Skeletal muscle satellite cell (primary cell): ENCODE measurements around the gene NTN1.

Source experiments
- H3K27me3 ChIP-seq: 2 replicates; pipeline ENCODE4 v1.7.0; 2013; ENCODE audit warnings: low read length; ENCODE audit not compliant: control insufficient read depth, insufficient read depth
- H3K36me3 ChIP-seq: 2 replicates; pipeline ENCODE4 v1.7.0; 2013; ENCODE audit warnings: mild to moderate bottlenecking, control low read depth, low read length; ENCODE audit not compliant: insufficient read depth
- H3K4me1 ChIP-seq: 2 replicates; pipeline ENCODE4 v1.7.0; 2013; ENCODE audit warnings: low read length; ENCODE audit not compliant: control insufficient read depth, insufficient read depth
- H3K4me2 ChIP-seq: 2 replicates; pipeline ENCODE4 v1.7.0; 2013; ENCODE audit warnings: mild to moderate bottlenecking, low read length
- H3K4me3 ChIP-seq: 2 replicates; pipeline ENCODE4 v1.7.0; 2013; ENCODE audit warnings: low read length
- H3K9ac ChIP-seq: 2 replicates; pipeline ENCODE4 v1.7.0; 2013; ENCODE audit warnings: mild to moderate bottlenecking, low read depth, low read length, moderate library complexity
- H3K9me3 ChIP-seq: replicated peaks from 2 replicates; pipeline ENCODE4 v1.7.0; 2013; ENCODE audit warnings: mild to moderate bottlenecking, control low read depth, low read length

Gene NTN1

GRCh38 chr17:9242497-9242881, 221.2 kb downstream of the NTN1 start:
- Histone ChIP-seq H3K4me3 (no peak overlapping the region), H3K4me2 (no peak overlapping the region), H3K36me3 (no peaks in the 10 kb centered on the region), H3K4me1 (peaks cover 17% of the 10 kb centered on the region), H3K27me3 (no peaks in the 10 kb centered on the region), H3K9me3 (no peaks in the 10 kb centered on the region), H3K9ac (no peak overlapping the region)

- Histone ChIP-seq H3K4me1 (peaks cover 17% of the 10 kb centered on the region), H3K36me3 (no peaks in the 10 kb centered on the region), H3K27me3 (no peaks in the 10 kb centered on the region), H3K9me3 (no peaks in the 10 kb centered on the region), H3K4me3 (no peak overlapping the region), H3K9ac (no peak overlapping the region), H3K4me2 (no peak overlapping the region)
These were observed 221.7 kb downstream of the NTN1 start for GRCh38 chr17:9242983-9243382.

- Histone ChIP-seq H3K4me1 (peaks cover 15% of the 10 kb centered on the region), H3K4me3 (no peak overlapping the region), H3K27me3 (no peaks in the 10 kb centered on the region), H3K36me3 (no peaks in the 10 kb centered on the region), H3K4me2 (no peak overlapping the region), H3K9ac (no peak overlapping the region), H3K9me3 (no peaks in the 10 kb centered on the region)
These were observed 223.0 kb downstream of the NTN1 start for GRCh38 chr17:9244066-9245052.

DNA sequence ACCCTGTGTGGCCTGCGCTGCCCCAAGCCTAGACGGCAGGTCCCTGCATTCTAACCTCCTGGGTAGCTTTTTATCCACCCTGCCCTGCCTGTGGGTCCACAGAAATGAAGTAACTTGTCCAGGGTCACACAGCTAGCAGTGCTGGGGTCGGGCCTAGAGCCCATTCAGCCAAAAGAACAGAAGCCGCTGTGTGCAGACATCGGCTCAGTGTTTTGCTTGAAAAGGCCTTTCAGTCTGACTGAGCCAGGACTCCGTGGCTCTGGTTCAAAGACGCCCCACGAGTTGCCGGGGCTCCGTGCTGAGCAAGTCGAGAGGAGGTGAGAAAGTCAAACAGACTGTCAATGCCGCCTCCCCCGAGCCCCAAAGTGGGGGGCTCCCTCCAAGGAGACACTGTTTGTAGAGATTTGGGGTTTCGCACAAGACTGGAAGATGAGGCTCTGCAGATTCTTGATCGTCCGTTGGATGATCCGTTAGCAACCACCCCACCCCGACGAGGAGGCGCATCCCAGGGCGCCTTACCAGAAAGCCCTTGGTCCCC, 226.2 kb downstream of the NTN1 start:
- H3K4me2 ChIP-seq: no peak overlapping the region
- no peaks in the 10 kb centered on the region for H3K27me3 ChIP-seq
- no peaks in the 10 kb centered on the region for H3K4me1 ChIP-seq
- H3K9ac ChIP-seq: no peak overlapping the region
- no peaks in the 10 kb centered on the region for H3K9me3 ChIP-seq
- no peaks in the 10 kb centered on the region for H3K36me3 ChIP-seq
- H3K4me3 ChIP-seq: no peak overlapping the region

- Histone ChIP-seq H3K9me3 (no peaks in the 10 kb centered on the region), H3K36me3 (no peaks in the 10 kb centered on the region), H3K4me1 (no peaks in the 10 kb centered on the region), H3K4me2 (no peak overlapping the region), H3K27me3 (no peaks in the 10 kb centered on the region), H3K4me3 (no peak overlapping the region), H3K9ac (no peak overlapping the region)
These were observed 228.1 kb downstream of the NTN1 start for GRCh38 chr17:9249245-9249953.

- Histone ChIP-seq H3K9ac (no peak overlapping the region), H3K4me2 (no peak overlapping the region), H3K4me3 (no peak overlapping the region), H3K36me3 (no peaks in the 10 kb centered on the region), H3K27me3 (no peaks in the 10 kb centered on the region), H3K4me1 (no peaks in the 10 kb centered on the region), H3K9me3 (no peaks in the 10 kb centered on the region)
These were observed 230.0 kb downstream of the NTN1 start for GRCh38 chr17:9251273-9251672.

GRCh38 chr17:9253308-9253707, 232.0 kb downstream of the NTN1 start:
- no peak overlapping the region for H3K4me3 ChIP-seq
- H3K27me3 ChIP-seq: no peaks in the 10 kb centered on the region
- H3K9me3 ChIP-seq: no peaks in the 10 kb centered on the region
- no peaks in the 10 kb centered on the region for H3K36me3 ChIP-seq
- H3K4me2 ChIP-seq: no peak overlapping the region
- H3K9ac ChIP-seq: no peak overlapping the region
- no peaks in the 10 kb centered on the region for H3K4me1 ChIP-seq

DNA sequence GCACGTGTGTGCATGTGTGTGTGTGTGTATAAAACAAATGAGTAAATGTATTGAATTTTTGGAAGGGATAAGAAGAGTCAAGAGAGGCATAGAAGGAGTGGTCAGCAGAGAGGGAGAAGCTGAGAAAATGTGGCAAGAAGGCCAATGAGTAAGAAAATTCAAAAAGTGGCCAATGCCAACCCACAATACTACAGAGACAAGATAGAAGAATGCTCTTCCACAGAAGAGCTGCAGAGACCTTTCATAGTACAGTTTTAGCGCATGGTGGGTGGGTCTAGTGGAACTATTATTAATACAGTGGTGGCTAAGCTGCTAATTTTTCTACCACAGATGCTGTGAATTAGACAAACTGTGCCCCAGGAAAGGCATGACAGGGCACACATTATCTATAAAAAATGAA, 233.5 kb downstream of the NTN1 start:
- H3K36me3 ChIP-seq: no peaks in the 10 kb centered on the region
- H3K4me1 ChIP-seq: no peaks in the 10 kb centered on the region
- H3K27me3 ChIP-seq: no peaks in the 10 kb centered on the region
- no peak overlapping the region for H3K4me3 ChIP-seq
- no peak overlapping the region for H3K4me2 ChIP-seq
- no peak overlapping the region for H3K9ac ChIP-seq
- no peaks in the 10 kb centered on the region for H3K9me3 ChIP-seq

DNA sequence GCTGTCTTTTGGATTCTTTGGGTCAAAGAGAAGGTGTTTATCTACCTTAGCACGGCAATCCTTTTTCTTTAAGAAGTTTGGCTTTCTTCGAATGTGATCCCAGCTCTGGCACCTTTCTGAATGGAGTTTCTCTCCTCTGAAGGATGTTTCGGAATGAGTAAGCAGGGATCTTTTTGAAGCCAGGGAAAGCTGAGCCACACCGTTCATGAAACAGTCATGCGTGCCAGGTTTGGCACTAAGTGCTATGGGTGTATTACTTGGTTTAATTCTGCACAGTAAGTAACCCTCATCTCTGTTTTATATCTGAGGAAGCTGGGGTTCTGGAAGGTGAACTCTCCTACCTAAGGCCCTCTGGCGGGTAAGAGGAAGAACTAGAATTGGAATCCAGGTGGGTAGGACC, 234.5 kb downstream of the NTN1 start:
- H3K36me3 ChIP-seq: no peaks in the 10 kb centered on the region
- H3K27me3 ChIP-seq: no peaks in the 10 kb centered on the region
- no peaks in the 10 kb centered on the region for H3K4me1 ChIP-seq
- H3K4me2 ChIP-seq: no peak overlapping the region
- no peak overlapping the region for H3K4me3 ChIP-seq
- H3K9ac ChIP-seq: no peak overlapping the region
- no peaks in the 10 kb centered on the region for H3K9me3 ChIP-seq

DNA sequence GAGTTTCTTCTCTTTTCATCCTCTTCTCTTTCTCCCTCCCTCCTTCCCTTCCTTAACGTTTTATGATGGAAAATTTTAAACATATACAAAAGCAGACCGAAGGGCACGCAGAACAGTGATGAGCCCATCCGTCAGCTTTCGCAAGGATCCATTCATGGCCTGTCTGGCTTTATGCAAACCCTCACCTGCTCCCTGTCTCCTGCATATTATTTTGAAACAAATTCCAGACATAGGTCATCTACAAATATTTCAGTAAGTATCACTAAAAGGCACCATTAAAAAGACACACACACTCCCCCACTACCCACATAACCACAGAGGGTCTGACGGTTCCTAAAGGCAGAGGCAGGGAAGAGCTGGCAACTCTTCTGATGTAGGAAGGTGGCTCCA, 235.0 kb downstream of the NTN1 start:
- H3K4me1 ChIP-seq: no peaks in the 10 kb centered on the region
- H3K27me3 ChIP-seq: no peaks in the 10 kb centered on the region
- H3K9ac ChIP-seq: no peak overlapping the region
- no peaks in the 10 kb centered on the region for H3K9me3 ChIP-seq
- no peaks in the 10 kb centered on the region for H3K36me3 ChIP-seq
- H3K4me2 ChIP-seq: no peak overlapping the region
- no peak overlapping the region for H3K4me3 ChIP-seq

- no peak overlapping the region for H3K9ac ChIP-seq
These were observed 235.7 kb downstream of the NTN1 start for GRCh38 chr17:9256751-9257629.

More at GRCh38 chr17:9256751-9257629, 235.7 kb downstream of the NTN1 start:
- H3K36me3 ChIP-seq: no peaks in the 10 kb centered on the region
- no peaks in the 10 kb centered on the region for H3K4me1 ChIP-seq
- H3K4me3 ChIP-seq: no peak overlapping the region
- H3K4me2 ChIP-seq: no peak overlapping the region
- H3K27me3 ChIP-seq: no peaks in the 10 kb centered on the region
- no peaks in the 10 kb centered on the region for H3K9me3 ChIP-seq
